Epithelial cell of esophagus (primary cell): ENCODE results near the gene OR10V1.

Source experiments
- DNase-seq: peaks from one replicate; pipeline ENCODE4 v3.0.0; 2010; ENCODE audit warnings: low read depth
- H3K4me3 ChIP-seq: 2 replicates; pipeline ENCODE4 v1.5.1; 2011; ENCODE audit warnings: mild to moderate bottlenecking, low read length, control low read depth
- TF ChIP-seq, protein P1 (sequence below): IDR thresholded peaks from 2 replicates; pipeline ENCODE4 v1.5.1; 2011; ENCODE audit warnings: low read depth, mild to moderate bottlenecking, low read length, control low read depth, inconsistent platforms; ENCODE audit not compliant: insufficient read depth; ENCODE audit errors: missing control alignments

OR10V1 gene

DNA sequence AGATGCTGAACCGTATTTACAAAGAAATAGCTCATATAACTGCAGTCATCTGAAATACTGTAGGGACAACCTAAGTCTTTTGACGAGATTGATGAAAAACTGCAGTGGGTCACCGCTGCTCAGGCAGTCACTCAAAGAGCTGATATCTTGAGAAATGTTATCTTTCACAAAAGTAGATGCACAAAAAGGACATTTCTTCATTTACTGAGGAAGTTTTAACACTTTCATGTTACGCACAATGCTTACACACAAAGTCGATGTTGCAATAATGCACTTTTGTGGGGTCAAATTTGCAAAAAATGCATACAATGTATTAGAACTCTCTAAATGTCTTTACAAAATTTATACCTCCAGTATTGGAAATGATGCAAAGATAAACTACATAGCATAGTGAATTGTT is 16.2 kb upstream of the OR10V1 start:
- no peak overlapping the region for H3K4me3 ChIP-seq
- no peak for DNase-seq
- TF ChIP-seq, protein P1, sequence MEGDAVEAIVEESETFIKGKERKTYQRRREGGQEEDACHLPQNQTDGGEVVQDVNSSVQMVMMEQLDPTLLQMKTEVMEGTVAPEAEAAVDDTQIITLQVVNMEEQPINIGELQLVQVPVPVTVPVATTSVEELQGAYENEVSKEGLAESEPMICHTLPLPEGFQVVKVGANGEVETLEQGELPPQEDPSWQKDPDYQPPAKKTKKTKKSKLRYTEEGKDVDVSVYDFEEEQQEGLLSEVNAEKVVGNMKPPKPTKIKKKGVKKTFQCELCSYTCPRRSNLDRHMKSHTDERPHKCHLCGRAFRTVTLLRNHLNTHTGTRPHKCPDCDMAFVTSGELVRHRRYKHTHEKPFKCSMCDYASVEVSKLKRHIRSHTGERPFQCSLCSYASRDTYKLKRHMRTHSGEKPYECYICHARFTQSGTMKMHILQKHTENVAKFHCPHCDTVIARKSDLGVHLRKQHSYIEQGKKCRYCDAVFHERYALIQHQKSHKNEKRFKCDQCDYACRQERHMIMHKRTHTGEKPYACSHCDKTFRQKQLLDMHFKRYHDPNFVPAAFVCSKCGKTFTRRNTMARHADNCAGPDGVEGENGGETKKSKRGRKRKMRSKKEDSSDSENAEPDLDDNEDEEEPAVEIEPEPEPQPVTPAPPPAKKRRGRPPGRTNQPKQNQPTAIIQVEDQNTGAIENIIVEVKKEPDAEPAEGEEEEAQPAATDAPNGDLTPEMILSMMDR = no peak

DNA sequence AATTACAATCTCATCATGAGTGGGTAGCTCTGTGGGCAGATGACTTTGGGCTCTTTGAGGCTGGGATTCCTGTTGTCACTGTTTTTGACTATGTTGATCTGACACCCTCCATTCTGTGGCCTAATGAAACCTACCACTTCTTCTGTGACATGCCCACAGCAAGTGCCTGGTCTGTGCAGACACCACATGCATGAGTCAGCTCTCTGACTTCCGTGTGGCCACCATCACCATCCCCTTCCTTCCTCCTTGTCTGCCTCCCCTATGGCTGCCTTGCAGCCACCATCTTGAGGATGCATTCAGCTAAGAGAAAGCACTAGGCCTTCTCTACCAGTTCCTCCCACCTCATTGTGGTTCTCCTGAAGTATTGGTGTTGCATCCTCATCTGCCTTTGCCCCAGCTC is 15.3 kb upstream of the OR10V1 start:
- TF ChIP-seq, protein P1 = no peak
- peak; percentile 11 for DNase-seq
- H3K4me3 ChIP-seq = no peak overlapping the region

DNA sequence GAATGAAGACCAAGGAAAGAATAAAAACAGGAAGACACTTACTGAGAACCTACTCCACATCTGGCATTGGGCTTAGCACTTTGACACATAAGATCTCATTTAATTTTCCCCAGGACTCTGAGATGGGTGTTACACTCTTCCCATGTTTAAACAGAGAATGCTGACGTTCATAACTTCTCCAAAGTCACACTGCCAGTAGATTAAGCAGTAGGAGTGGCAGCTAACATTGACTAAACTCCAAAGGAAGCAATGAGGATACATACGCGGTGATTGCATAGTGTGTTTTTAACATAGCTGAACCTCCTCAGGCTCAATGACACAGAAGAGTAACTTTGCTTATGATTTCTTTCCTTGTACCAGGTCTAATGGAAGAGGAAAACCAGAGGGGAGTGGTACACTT is 14.5 kb upstream of the OR10V1 start:
- no peak for DNase-seq
- H3K4me3 ChIP-seq = no peak overlapping the region
- TF ChIP-seq, protein P1 = no peak

DNA sequence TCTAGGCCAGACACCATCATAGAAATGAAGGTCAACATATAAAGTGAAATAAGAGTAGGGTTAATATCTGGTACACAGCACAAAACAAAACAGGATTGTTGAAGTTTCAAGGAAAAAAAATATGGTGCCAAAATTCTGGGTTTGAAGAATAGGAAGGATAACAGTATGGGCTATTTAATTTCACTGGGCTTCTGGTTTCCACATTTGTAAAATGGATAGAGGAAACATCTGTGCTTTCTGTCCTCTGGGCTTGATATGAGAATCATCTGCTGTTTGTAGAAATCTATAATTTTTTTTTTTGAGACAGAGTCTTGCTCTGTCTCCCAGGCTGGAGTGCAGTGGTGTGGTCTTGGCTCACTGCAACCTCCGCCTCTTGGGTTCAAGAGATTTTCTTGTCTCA is 13.8 kb upstream of the OR10V1 start:
- no peak overlapping the region for H3K4me3 ChIP-seq
- TF ChIP-seq, protein P1 = no peak
- DNase-seq = no peak

DNA sequence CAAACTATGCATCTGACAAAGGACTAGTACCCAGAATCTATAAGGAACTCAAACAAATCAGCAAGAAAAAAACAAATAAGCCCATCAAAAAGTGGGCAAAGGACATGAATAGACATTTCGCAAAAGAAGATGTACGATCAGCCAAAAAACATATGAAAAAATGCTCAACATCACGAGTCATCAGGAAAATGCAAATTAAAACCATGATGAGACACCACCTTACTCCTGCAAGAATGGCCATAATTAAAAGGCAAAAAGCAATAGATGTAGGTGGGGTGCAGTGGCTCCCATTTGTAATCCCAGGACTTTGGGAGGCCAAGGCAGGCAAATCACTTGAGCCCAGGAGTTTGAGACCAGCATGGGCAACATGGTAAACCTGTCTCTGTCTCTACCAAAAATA is 10.4 kb upstream of the OR10V1 start:
- TF ChIP-seq, protein P1 = no peak
- DNase-seq = peak; percentile 13
- H3K4me3 ChIP-seq = no peak overlapping the region

DNA sequence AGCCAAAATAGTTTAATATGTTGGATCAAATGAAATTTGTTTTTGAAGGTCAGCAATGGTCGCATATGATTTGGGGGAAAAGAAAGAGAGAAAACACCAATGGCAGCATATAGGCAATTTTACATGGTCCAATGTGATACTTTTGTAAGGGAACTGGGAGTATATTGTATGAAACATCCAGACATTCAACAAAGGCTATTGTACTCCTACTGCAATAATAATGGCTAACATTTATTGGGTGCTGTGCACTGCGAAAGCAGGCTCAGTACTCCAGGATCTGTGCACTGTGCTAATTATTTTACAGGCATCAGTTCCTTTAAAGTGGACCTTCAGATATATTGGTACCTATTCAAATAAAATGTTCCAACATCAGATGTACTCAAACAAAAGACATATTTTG is 5.9 kb upstream of the OR10V1 start:
- TF ChIP-seq, protein P1 = no peak
- no peak for DNase-seq
- H3K4me3 ChIP-seq = no peak overlapping the region

DNA sequence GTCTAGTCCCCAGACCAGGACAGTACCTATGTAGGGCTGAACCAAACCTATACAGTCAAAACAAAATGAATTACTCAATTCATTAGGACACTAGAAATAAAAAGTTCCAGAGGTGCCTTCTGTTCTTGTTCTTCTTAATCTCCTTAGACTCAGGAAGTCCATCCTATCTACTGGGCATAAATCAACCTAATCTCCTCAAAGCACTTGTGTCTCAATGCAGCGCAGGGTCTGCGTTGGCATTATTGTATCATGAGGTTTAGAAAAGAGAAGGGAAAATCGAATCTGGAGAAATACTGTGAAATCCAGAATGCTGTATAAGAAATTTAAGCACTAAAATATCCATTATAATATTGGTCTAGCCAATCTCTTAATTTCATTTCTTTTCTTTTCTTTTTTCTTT is 2.4 kb upstream of the OR10V1 start:
- no peak for DNase-seq
- no peak overlapping the region for H3K4me3 ChIP-seq
- TF ChIP-seq, protein P1 = no peak
